Glutamatergic neuron (in vitro differentiated cells): ENCODE data around the gene NPHP4. TPM values are rescaled to one million over a fixed set of nuclear protein-coding genes. Genes with fewer than 3 reads are reported as not detected.

ENCODE experiments used
- DNase-seq: peaks from one replicate; pipeline ENCODE4 v3.0.0; 2022
- H3K27ac Mint-ChIP-seq: one replicate; pipeline ENCODE4 v1.8.0; 2020; ENCODE audit warnings: mild to moderate bottlenecking, mixed read lengths, inconsistent platforms; ENCODE audit not compliant: unreplicated experiment
- H3K27me3 Mint-ChIP-seq: one replicate; pipeline ENCODE4 v1.8.0; 2020; ENCODE audit warnings: mild to moderate bottlenecking, moderate library complexity, mixed read lengths, inconsistent platforms; ENCODE audit not compliant: unreplicated experiment
- H3K36me3 Mint-ChIP-seq: one replicate; pipeline ENCODE4 v1.8.0; 2020; ENCODE audit warnings: mild to moderate bottlenecking, mixed read lengths, inconsistent platforms; ENCODE audit not compliant: unreplicated experiment
- H3K4me1 Mint-ChIP-seq: one replicate; pipeline ENCODE4 v1.8.0; 2020; ENCODE audit warnings: mild to moderate bottlenecking, low read depth, mixed read lengths, inconsistent platforms; ENCODE audit not compliant: unreplicated experiment
- H3K4me3 Mint-ChIP-seq: one replicate; pipeline ENCODE4 v1.8.0; 2020; ENCODE audit warnings: mild to moderate bottlenecking, mixed read lengths, inconsistent platforms; ENCODE audit not compliant: unreplicated experiment
- H3K9me3 Mint-ChIP-seq: one replicate; pipeline ENCODE4 v1.8.0; 2020; ENCODE audit warnings: mild to moderate bottlenecking, moderate library complexity, mixed read lengths, inconsistent platforms; ENCODE audit not compliant: unreplicated experiment
- total RNA-seq: library from RNA; stranded (reverse); fragmentation: NEBNext Ultra II Directional; extraction: Animal tissue kit (Norgen Biotek cat#: 25700); gene quantifications from one replicate; pipeline ENCODE4 v1.2.1, GENCODE V29; 2021; ENCODE audit not compliant: unreplicated experiment
- TF ChIP-seq, protein P1 (sequence below): fragments of 200-600 bp; sonication (generic); IDR thresholded peaks from one replicate; pipeline ENCODE4 v1.5.0; 2021; ENCODE audit not compliant: partially characterized antibody, unreplicated experiment

The NPHP4 gene
- total RNA-seq, 1 donor from 2014 or later, result 28.4 TPM

DNA sequence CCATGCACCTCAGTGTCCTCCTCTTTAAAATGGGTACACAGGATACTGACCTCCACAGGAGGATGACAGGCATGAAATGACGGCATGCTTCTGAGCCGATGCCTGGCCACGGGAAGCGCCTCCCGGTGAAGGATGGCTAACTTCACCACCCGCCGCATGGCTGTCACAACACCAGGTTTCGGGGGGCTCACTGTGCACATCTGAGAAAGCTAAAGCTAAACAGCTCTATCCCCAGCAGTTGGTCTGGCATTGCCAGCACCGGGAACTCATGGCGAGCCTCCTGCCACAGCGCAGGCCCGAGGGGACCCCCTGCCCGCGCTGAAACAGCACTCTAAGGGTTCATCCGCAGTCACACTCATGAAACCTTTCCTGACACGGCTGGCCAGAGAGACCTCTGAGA is 16.0 kb downstream of the NPHP4 start:
- no peak overlapping the region for H3K27ac Mint-ChIP-seq
- H3K4me1 Mint-ChIP-seq, result peaks cover 12% of the 10 kb centered on the region
- H3K9me3 Mint-ChIP-seq, result peaks cover 1% of the 10 kb centered on the region
- TF ChIP-seq, protein P1, sequence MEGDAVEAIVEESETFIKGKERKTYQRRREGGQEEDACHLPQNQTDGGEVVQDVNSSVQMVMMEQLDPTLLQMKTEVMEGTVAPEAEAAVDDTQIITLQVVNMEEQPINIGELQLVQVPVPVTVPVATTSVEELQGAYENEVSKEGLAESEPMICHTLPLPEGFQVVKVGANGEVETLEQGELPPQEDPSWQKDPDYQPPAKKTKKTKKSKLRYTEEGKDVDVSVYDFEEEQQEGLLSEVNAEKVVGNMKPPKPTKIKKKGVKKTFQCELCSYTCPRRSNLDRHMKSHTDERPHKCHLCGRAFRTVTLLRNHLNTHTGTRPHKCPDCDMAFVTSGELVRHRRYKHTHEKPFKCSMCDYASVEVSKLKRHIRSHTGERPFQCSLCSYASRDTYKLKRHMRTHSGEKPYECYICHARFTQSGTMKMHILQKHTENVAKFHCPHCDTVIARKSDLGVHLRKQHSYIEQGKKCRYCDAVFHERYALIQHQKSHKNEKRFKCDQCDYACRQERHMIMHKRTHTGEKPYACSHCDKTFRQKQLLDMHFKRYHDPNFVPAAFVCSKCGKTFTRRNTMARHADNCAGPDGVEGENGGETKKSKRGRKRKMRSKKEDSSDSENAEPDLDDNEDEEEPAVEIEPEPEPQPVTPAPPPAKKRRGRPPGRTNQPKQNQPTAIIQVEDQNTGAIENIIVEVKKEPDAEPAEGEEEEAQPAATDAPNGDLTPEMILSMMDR, result no peak
- no peaks in the 10 kb centered on the region for H3K36me3 Mint-ChIP-seq
- peaks cover 5% of the 10 kb centered on the region for H3K27me3 Mint-ChIP-seq
- DNase-seq, result no peak
- H3K4me3 Mint-ChIP-seq, result no peak overlapping the region

DNA sequence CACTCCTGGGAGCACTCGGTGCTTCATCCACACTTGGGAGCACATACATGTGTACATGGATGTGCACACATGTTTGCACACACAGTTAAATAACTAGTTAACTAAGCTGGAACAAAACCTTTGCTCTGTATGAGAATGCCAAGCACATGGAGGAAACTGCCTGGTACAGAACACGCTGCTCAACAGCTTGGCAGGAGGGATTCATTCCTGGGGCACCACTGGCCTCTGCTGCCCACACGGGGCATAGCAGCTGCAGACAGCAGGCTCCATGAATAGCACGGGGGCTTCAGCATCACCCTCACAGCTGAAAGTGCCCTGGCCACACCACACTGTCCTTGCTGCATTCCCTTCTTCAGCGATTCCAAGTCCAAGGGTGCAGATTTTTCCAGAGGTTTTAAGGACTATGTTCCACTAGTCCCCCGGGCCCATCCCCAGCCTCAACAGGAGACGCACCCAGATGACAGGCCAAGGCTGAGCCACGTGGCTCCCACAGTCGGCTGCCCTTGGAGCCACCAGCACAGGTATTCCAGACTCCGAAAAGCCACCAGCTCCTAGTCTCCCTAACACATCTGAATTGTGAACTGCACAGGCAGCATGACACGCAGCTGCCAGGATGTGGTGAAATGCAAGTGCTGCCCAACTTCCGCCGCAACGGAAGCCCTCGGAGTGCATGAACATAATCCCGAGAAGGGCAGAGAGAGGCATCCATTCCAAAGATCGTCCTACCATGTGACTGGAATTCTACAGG is 16.9 kb downstream of the NPHP4 start:
- H3K4me3 Mint-ChIP-seq, result no peak overlapping the region
- TF ChIP-seq, protein P1, result peak; percentile 55
- no peak overlapping the region for H3K27ac Mint-ChIP-seq
- H3K9me3 Mint-ChIP-seq, result peaks cover 1% of the 10 kb centered on the region
- H3K36me3 Mint-ChIP-seq, result no peaks in the 10 kb centered on the region
- peak; percentile 81 for DNase-seq
- H3K27me3 Mint-ChIP-seq, result peaks cover 5% of the 10 kb centered on the region
- H3K4me1 Mint-ChIP-seq, result peaks cover 9% of the 10 kb centered on the region

DNA sequence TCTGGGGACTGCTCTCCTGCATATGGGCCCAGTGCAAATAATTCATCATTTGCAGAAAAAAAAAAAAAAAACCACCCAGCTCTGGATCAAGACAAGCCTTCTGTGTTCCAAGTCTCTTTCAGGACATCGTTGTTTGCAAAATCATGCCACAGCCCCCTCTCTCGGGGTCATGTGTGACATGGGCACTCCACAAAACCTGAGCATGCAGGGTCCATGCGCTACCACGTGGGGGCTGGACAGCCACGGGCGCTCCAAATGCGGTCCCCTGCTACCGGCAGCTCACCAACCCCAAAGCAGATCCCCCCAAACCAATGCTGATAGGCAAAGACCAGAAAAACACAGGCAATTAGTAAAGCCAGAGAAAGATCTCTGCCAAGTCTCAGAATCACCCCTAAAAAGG is 17.6 kb downstream of the NPHP4 start:
- DNase-seq, result no peak
- no peak overlapping the region for H3K27ac Mint-ChIP-seq

DNA sequence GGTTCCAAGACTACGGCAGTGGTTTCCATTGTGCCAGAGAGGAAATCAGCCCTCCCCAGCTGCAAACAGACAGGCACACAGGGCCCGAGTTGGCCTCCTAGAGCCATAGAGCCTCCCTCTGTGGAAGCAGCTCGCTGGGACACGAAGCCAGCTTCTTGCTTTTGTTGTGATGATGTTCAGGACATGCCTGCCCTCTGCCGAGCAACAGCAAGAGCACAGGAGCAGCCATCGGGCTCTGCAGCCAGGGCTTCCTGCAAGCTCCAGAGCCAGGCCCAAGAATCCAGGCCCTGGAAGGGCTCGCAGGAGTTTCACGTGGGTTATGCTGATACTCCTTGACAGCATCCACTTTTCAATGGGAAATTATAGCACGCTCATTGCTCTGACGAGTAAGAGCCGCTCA is 18.5 kb downstream of the NPHP4 start:
- TF ChIP-seq, protein P1, result no peak
- Mint-ChIP-seq H3K36me3 (no peaks in the 10 kb centered on the region), H3K4me3 (no peak overlapping the region), H3K27me3 (peaks cover 10% of the 10 kb centered on the region), H3K27ac (no peak overlapping the region), H3K4me1 (peaks cover 7% of the 10 kb centered on the region), H3K9me3 (peaks cover 1% of the 10 kb centered on the region)
- DNase-seq, result no peak

More for the DNA sequence above, 17.6 kb downstream of the NPHP4 start:
- H3K9me3 Mint-ChIP-seq, result peaks cover 1% of the 10 kb centered on the region
- no peaks in the 10 kb centered on the region for H3K36me3 Mint-ChIP-seq
- peaks cover 7% of the 10 kb centered on the region for H3K4me1 Mint-ChIP-seq
- no peak overlapping the region for H3K4me3 Mint-ChIP-seq
- peaks cover 5% of the 10 kb centered on the region for H3K27me3 Mint-ChIP-seq
- TF ChIP-seq, protein P1, result no peak

DNA sequence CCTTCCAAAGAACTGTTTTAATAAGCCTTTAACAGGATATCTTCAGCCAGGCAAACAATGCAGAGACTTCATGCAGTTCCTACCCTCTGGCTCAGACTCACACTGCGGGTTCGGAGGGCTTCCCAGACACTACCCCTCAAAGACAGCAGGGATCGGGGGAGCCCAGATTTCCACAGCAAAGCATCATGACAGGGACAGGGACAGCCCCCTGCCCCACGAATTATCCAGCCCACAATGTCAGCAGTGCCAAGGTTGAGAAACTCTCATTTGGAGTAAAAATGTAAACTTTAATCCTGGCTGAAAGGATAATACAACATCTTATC is 20.1 kb downstream of the NPHP4 start:
- no peak for DNase-seq
- Mint-ChIP-seq H3K9me3 (no peaks in the 10 kb centered on the region), H3K4me1 (peaks cover 4% of the 10 kb centered on the region), H3K27ac (no peak overlapping the region), H3K36me3 (no peaks in the 10 kb centered on the region), H3K27me3 (peaks cover 5% of the 10 kb centered on the region), H3K4me3 (no peak overlapping the region)
- TF ChIP-seq, protein P1, result no peak
